ENCODE measurements around the gene TPTE2.

- no peak for TF ChIP-seq CTCF (IDR thresholded peaks at IDR 0.05; ENCODE audit: borderline replicate concordance, extremely low read depth, low read length, poor library complexity, severe bottlenecking)
- no peak for TF ChIP-seq EZH2 (IDR thresholded peaks at IDR 0.05; ENCODE audit: borderline replicate concordance, low read depth, low read length, severe bottlenecking)
Observed at GRCh38 chr13:19382111-19382510, 179.2 kb downstream of the TPTE2 start.
